ENCODE measurements around the gene GLI3. TPM values are rescaled to one million over a fixed set of nuclear protein-coding genes. Genes with fewer than 3 reads are reported as not detected.

GLI3 gene
- total and polyA plus RNA-seq, 2 of the 4 experiments (the other 2 are of a cell fraction): 1.3 to 3.9 TPM

DNA sequence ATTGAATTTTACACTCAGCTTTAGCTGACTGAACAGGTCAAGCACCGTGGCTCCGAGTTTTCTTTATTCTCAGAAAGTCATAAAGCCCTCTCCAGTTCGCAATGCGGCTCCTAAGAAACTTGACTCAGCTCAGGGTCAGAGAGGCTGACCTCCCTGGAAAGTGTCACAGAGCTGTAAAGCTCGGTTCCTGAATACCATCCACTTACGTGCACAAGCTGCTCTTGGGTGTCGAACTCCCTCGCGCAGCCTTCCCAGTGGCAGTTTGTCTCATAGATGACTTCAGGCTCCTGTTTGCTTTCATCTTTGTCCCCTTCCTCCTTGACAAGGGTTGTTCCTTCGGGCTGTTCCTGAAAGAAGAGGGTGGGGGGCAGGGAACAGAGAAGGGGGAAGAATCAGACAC lies 213.7 kb downstream of the GLI3 start:
- no peak overlapping the region for H3K4ac ChIP-seq (ENCODE audit: low read depth, low read length)
- in situ Hi-C loops (cut with MboI; ENCODE audit: low sequenced_read_pairs) (no loop called here), dilution Hi-C loops (cut with HindIII; ENCODE audit: low sequenced_read_pairs, unreplicated experiment) (no loop called here), intact Hi-C loops (cut with micrococcal nuclease) (no loop called here)
- H3K9me1 ChIP-seq (ENCODE audit: insufficient read depth, low read length): peaks cover 3% of the 10 kb centered on the region; the same call in 1 of the 2 replicates
- H3K4me2 ChIP-seq (ENCODE audit: low read depth, low read length): no peak overlapping the region
- H3K14ac ChIP-seq (replicated peaks; ENCODE audit: low read depth, low read length): no peak overlapping the region
- H2BK20ac ChIP-seq (ENCODE audit: low read depth, low read length): no peak overlapping the region
- 54% methylated on average over 3 of the region's 10 CpGs; no CpG with 5 or more reads in 1 of the 2 experiments for WGBS, 2 experiments (ENCODE audit: extremely low coverage in 2 of 2, insufficient read length in 1 of 2)
- H2AK5ac ChIP-seq (ENCODE audit: low read depth, low read length): no peak overlapping the region
- H2BK120ac ChIP-seq (ENCODE audit: low read depth, low read length): no peak overlapping the region
- peaks cover 28% of the 10 kb centered on the region for H3K36me3 ChIP-seq (ENCODE audit: control insufficient read depth, insufficient read depth, low read length)
- no peaks in the 10 kb centered on the region for H4K20me1 ChIP-seq (ENCODE audit: insufficient read depth, low read length)
- no peaks in the 10 kb centered on the region for H3K4me1 ChIP-seq (ENCODE audit: control insufficient read depth, insufficient read depth, low read length)
- TF ChIP-seq, protein P1, sequence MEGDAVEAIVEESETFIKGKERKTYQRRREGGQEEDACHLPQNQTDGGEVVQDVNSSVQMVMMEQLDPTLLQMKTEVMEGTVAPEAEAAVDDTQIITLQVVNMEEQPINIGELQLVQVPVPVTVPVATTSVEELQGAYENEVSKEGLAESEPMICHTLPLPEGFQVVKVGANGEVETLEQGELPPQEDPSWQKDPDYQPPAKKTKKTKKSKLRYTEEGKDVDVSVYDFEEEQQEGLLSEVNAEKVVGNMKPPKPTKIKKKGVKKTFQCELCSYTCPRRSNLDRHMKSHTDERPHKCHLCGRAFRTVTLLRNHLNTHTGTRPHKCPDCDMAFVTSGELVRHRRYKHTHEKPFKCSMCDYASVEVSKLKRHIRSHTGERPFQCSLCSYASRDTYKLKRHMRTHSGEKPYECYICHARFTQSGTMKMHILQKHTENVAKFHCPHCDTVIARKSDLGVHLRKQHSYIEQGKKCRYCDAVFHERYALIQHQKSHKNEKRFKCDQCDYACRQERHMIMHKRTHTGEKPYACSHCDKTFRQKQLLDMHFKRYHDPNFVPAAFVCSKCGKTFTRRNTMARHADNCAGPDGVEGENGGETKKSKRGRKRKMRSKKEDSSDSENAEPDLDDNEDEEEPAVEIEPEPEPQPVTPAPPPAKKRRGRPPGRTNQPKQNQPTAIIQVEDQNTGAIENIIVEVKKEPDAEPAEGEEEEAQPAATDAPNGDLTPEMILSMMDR (conservative IDR thresholded peaks at IDR 0.05; ENCODE audit: low read depth, low read length): no peak
- TF ChIP-seq MAFK (IDR thresholded peaks at IDR 0.05; ENCODE audit: low read depth, low read length) (no peak), NFE2L2 (IDR thresholded peaks at IDR 0.05; ENCODE audit: low read depth, low read length) (no peak), CHD1 (IDR thresholded peaks at IDR 0.05; ENCODE audit: low read depth, low read length) (no peak), POLR2A (IDR thresholded peaks at IDR 0.05; ENCODE audit: low read depth, low read length) (no peak), BHLHE40 (IDR thresholded peaks at IDR 0.05; ENCODE audit: low read depth, low read length) (no peak), CEBPB (IDR thresholded peaks at IDR 0.05; ENCODE audit: low read depth, low read length) (no peak), MXI1 (IDR thresholded peaks at IDR 0.05; ENCODE audit: borderline replicate concordance, low read depth, low read length) (no peak), MAZ (IDR thresholded peaks at IDR 0.05; ENCODE audit: borderline replicate concordance, low read depth, low read length) (no peak), SMC3 (IDR thresholded peaks at IDR 0.05; ENCODE audit: low read depth, low read length) (no peak), RCOR1 (IDR thresholded peaks at IDR 0.05; ENCODE audit: insufficient replicate concordance, low read length) (no peak), RFX5 (IDR thresholded peaks at IDR 0.05; ENCODE audit: low read depth, low read length) (no peak), RAD21 (IDR thresholded peaks at IDR 0.05; ENCODE audit: low read length) (no peak), FOS (IDR thresholded peaks at IDR 0.05; ENCODE audit: low read depth, low read length) (no peak)
- TF ChIP-seq, protein P2, sequence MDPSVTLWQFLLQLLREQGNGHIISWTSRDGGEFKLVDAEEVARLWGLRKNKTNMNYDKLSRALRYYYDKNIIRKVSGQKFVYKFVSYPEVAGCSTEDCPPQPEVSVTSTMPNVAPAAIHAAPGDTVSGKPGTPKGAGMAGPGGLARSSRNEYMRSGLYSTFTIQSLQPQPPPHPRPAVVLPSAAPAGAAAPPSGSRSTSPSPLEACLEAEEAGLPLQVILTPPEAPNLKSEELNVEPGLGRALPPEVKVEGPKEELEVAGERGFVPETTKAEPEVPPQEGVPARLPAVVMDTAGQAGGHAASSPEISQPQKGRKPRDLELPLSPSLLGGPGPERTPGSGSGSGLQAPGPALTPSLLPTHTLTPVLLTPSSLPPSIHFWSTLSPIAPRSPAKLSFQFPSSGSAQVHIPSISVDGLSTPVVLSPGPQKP (IDR thresholded peaks at IDR 0.05; ENCODE audit: borderline replicate concordance, low read depth, low read length): no peak
- TF ChIP-seq, protein P3, sequence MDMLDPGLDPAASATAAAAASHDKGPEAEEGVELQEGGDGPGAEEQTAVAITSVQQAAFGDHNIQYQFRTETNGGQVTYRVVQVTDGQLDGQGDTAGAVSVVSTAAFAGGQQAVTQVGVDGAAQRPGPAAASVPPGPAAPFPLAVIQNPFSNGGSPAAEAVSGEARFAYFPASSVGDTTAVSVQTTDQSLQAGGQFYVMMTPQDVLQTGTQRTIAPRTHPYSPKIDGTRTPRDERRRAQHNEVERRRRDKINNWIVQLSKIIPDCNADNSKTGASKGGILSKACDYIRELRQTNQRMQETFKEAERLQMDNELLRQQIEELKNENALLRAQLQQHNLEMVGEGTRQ (IDR thresholded peaks at IDR 0.05; ENCODE audit: low read depth, low read length): no peak
- no peaks in the 10 kb centered on the region for H3K9me3 ChIP-seq (ENCODE audit: control insufficient read depth, insufficient read depth, low read length)
- no peak overlapping the region; the same call in 1 of the 2 replicates for H3K23ac ChIP-seq (ENCODE audit: low read depth, low read length)
- no peak overlapping the region for H3K18ac ChIP-seq (ENCODE audit: low read depth, low read length)
- H3K27ac ChIP-seq (ENCODE audit: insufficient read depth, low read length): no peak overlapping the region
- no peak for ATAC-seq (ENCODE audit: low read depth)
- DNase-seq: no peak
- peak overlapping the region; percentile 5 for H2AFZ ChIP-seq (replicated peaks; ENCODE audit: low read length, poor library complexity)
- peak overlapping the region; percentile 67 for H2AK9ac ChIP-seq (replicated peaks; ENCODE audit: low read depth, low read length, poor library complexity)
- H3K56ac ChIP-seq (ENCODE audit: extremely low read depth, insufficient read depth, low read length): no peak overlapping the region
- H3K79me1 ChIP-seq (ENCODE audit: low read depth in 1 of 2, low read length in 2 of 2): no peaks in the 10 kb centered on the region
- no peak overlapping the region for H4K91ac ChIP-seq (ENCODE audit: insufficient read depth, low read depth, low read length)
- H2BK5ac ChIP-seq (ENCODE audit: low read depth, low read length, poor library complexity, severe bottlenecking): no peak overlapping the region
- H4K5ac ChIP-seq (ENCODE audit: low read depth, low read length): no peak overlapping the region
- H3K4me3 ChIP-seq (ENCODE audit: insufficient read depth, low read depth, low read length): no peak overlapping the region
- POLR2A ChIA-PET (ENCODE audit: unreplicated experiment): interaction anchor here (0.6 kb wide), 1 partner anchor 107 kb away, joined by 5 read pairs; no protein-coding TSS in a partner anchor
- no peak overlapping the region for H4K8ac ChIP-seq (ENCODE audit: low read depth in 2 of 2, low read length in 2 of 2)
- no peak overlapping the region for H3K9ac ChIP-seq (ENCODE audit: low read depth, low read length)
- CTCF ChIA-PET: interaction anchor here (2.1 kb wide), 1 partner anchor 9 kb away, joined by 7 read pairs; no protein-coding TSS in a partner anchor
- no TSS peak for BruUV-seq (replicated peaks)
- no peaks in the 10 kb centered on the region for H3K27me3 ChIP-seq (ENCODE audit: control insufficient read depth, insufficient read depth, low read length)
- H2BK15ac ChIP-seq (ENCODE audit: low read depth, low read length): no peak overlapping the region

Data from IMR-90 (cell line).